ENCODE measurements around the gene SNTB2.

- no peak for TF ChIP-seq CTCF (IDR thresholded peaks at IDR 0.05 in 8 of 11, conservative IDR thresholded peaks at IDR 0.05 in 3 of 11)
- TF ChIP-seq POLR2A (IDR thresholded peaks at IDR 0.05): no peak
Observed at GRCh38 chr16:69190598-69190997, 3.6 kb downstream of the SNTB2 start.
